KBM-7 (cell line): ENCODE data around the gene ELMO3.

Source experiments
- DNase-seq: peaks from one replicate; pipeline ENCODE4 v3.0.0-alpha.2; 2015
- in situ Hi-C: fragments of 300-500 bp; cut with MboI; formaldehyde crosslinking; loops from 2 replicates; pipeline ENCODE4 v1.14.3; 2020; ENCODE audit warnings: low sequenced_read_pairs, low pct_unique_long_range_greater_than_20kb, mixed read lengths

Gene ELMO3

GRCh38 chr16:67163164-67163998, 35.5 kb upstream of the ELMO3 start:
- DNase-seq, result no peak
- in situ Hi-C loops, result no loop called here

GRCh38 chr16:67163999-67164558, 34.9 kb upstream of the ELMO3 start:
- no peak for DNase-seq
- in situ Hi-C loops, result no loop called here

- in situ Hi-C loops, result no loop called here
- no peak for DNase-seq
These were observed 34.3 kb upstream of the ELMO3 start, which contains the start of gene HSF4 for GRCh38 chr16:67164599-67165061. HSF4 (plus strand) TSS chr16:67164745; CDS start chr16:67164812, 67 bp downstream.

GRCh38 chr16:67165121-67166078, 33.5 kb upstream of the ELMO3 start:
- DNase-seq, result no peak
- in situ Hi-C loops, result no loop called here

- no peak for DNase-seq
- in situ Hi-C loops, result no loop called here
These were observed 32.8 kb upstream of the ELMO3 start for GRCh38 chr16:67166110-67166547.

GRCh38 chr16:67166598-67167168, 32.2 kb upstream of the ELMO3 start:
- DNase-seq, result no peak
- in situ Hi-C loops, result no loop called here

GRCh38 chr16:67167588-67167987, 31.3 kb upstream of the ELMO3 start:
- DNase-seq, result no peak
- in situ Hi-C loops, result no loop called here

- in situ Hi-C loops, result no loop called here
- DNase-seq, result no peak
These were observed 29.9 kb upstream of the ELMO3 start for GRCh38 chr16:67169011-67169451.

GRCh38 chr16:67169642-67170167, 29.2 kb upstream of the ELMO3 start:
- peak; percentile 71 for DNase-seq
- in situ Hi-C loops, result no loop called here

- peak; percentile 68 for DNase-seq
- in situ Hi-C loops, result no loop called here
These were observed 28.6 kb upstream of the ELMO3 start, which contains the start of gene NOL3 for GRCh38 chr16:67170168-67170948. NOL3 (plus strand) TSS chr16:67170538.

- in situ Hi-C loops, result no loop called here
These were observed 27.8 kb upstream of the ELMO3 start for GRCh38 chr16:67170949-67171649.

GRCh38 chr16:67173323-67173722, 25.6 kb upstream of the ELMO3 start:
- DNase-seq, result no peak
- in situ Hi-C loops, result no loop called here

More at GRCh38 chr16:67170949-67171649, 27.8 kb upstream of the ELMO3 start:
- no peak for DNase-seq

GRCh38 chr16:67173808-67174705, 24.9 kb upstream of the ELMO3 start:
- DNase-seq, result peak; percentile 80

GRCh38 chr16:67174706-67175231, 24.2 kb upstream of the ELMO3 start:
- DNase-seq, result no peak
- in situ Hi-C loops, result no loop called here

More at GRCh38 chr16:67173808-67174705, 24.9 kb upstream of the ELMO3 start:
- in situ Hi-C loops, result no loop called here

- in situ Hi-C loops, result no loop called here
- DNase-seq, result no peak
These were observed 22.3 kb upstream of the ELMO3 start for GRCh38 chr16:67176662-67177061.
